GM19351 (cell line): Measurements from ENCODE around the gene TIMD4.
"Not testable (repeated sequence)": the region's sequence is repeated elsewhere in the genome, so short reads cannot be mapped to it uniquely, and the experiment has no call there.

Experiments
- ATAC-seq: cut with Tn5 transposase; IDR thresholded peaks from one replicate; pipeline ENCODE4 v1.9.1; 2021; ENCODE audit warnings: mild to moderate bottlenecking, moderate library complexity; ENCODE audit not compliant: unreplicated experiment

Gene TIMD4

GRCh38 chr5:156963125-156963524 is at the start of gene TIMD4:
TIMD4 (minus strand) TSS chr5:156963226; CDS start chr5:156963198, 28 bp downstream.
- no peak for ATAC-seq

- ATAC-seq: no peak
Measured at GRCh38 chr5:157006262-157006661, 43.2 kb upstream of the TIMD4 start.

- peak; percentile 62 for ATAC-seq
Measured at GRCh38 chr5:157004893-157005551, 42.0 kb upstream of the TIMD4 start.

GRCh38 chr5:156991714-156992113 is 28.7 kb upstream of the TIMD4 start:
- no peak for ATAC-seq

- no peak for ATAC-seq
Measured at GRCh38 chr5:156984064-156984463, 21.0 kb upstream of the TIMD4 start.

GRCh38 chr5:156981481-156981880 is 18.5 kb upstream of the TIMD4 start:
- no peak for ATAC-seq

GRCh38 chr5:156974328-156974727 is 11.3 kb upstream of the TIMD4 start:
- no peak for ATAC-seq

GRCh38 chr5:156971848-156972525 is 9.0 kb upstream of the TIMD4 start:
- ATAC-seq: no peak

- ATAC-seq: no peak
Measured at GRCh38 chr5:156971415-156971814, 8.4 kb upstream of the TIMD4 start.

GRCh38 chr5:156967386-156967785 is 4.4 kb upstream of the TIMD4 start:
- not testable (repeated sequence) for ATAC-seq

GRCh38 chr5:156956321-156956720 is 6.7 kb downstream of the TIMD4 start:
- ATAC-seq: no peak

- no peak for ATAC-seq
Measured at GRCh38 chr5:156951359-156951758, 11.7 kb downstream of the TIMD4 start.

GRCh38 chr5:156950716-156951115 is 12.3 kb downstream of the TIMD4 start:
- ATAC-seq: no peak

- ATAC-seq: no peak
Measured at GRCh38 chr5:156949424-156949823, 13.6 kb downstream of the TIMD4 start.

- ATAC-seq: no peak
Measured at GRCh38 chr5:156947925-156948324, 15.1 kb downstream of the TIMD4 start.

GRCh38 chr5:156942064-156942463 is 21.0 kb downstream of the TIMD4 start:
- ATAC-seq: peak; percentile 97

GRCh38 chr5:156940462-156940861 is 22.6 kb downstream of the TIMD4 start:
- ATAC-seq: not testable (repeated sequence)

- peak; percentile 35 for ATAC-seq
Measured at GRCh38 chr5:156936972-156937371, 26.1 kb downstream of the TIMD4 start.

- peak; percentile 52 for ATAC-seq
Measured at GRCh38 chr5:156934450-156935211, 28.4 kb downstream of the TIMD4 start.

- no peak for ATAC-seq
Measured at GRCh38 chr5:156929366-156929948, 33.6 kb downstream of the TIMD4 start.

- ATAC-seq: no peak
Measured at GRCh38 chr5:156927545-156927944, 35.5 kb downstream of the TIMD4 start.
